MCF 10A (cell line): Measurements from ENCODE around the gene DYRK2. TPM values are rescaled to one million over a fixed set of nuclear protein-coding genes. Genes with fewer than 3 reads are reported as not detected.

Experiments
- Bru-seq: library from RNA; stranded (reverse); fragments of 400-500 nt; gene quantifications from one replicate; lab custom pipeline; 2021; lab: Mats Ljungman, UMichigan
- BruChase-seq, 2 experiments: library from RNA; stranded (reverse); fragments of 400-500 nt; gene quantifications; one replicate each; lab custom pipeline; 2021; lab: Mats Ljungman, UMichigan
- BruUV-seq: library from RNA; stranded (reverse); fragments of 400-500 nt; replicated peaks from 2 replicates; lab custom pipeline; 2021; lab: Mats Ljungman, UMichigan
- CTCF ChIA-PET: fragments of 300-600 bp; sonication (Branson Sonifier 250); formaldehyde crosslinking; extraction: SDS; loops from one replicate; lab custom pipeline; 2021; ENCODE audit warnings: antibody characterized with exemption, inconsistent platforms; lab: Yijun Ruan, JAX
- POLR2A ChIA-PET: fragments of 300-600, 350-650 bp; sonication (Branson Sonifier 250); formaldehyde crosslinking; extraction: SDS; loops from one replicate; lab custom pipeline; 2020; ENCODE audit warnings: antibody characterized with exemption, inconsistent platforms; lab: Yijun Ruan, JAX
- DNase-seq: peaks from one replicate; pipeline ENCODE4 v3.0.0-alpha.2; 2018; ENCODE audit not compliant: unreplicated experiment
- H3K27ac Mint-ChIP-seq: one replicate; pipeline ENCODE4 v1.8.0; 2022; ENCODE audit warnings: mild to moderate bottlenecking, low read depth, mixed read lengths; ENCODE audit not compliant: unreplicated experiment
- H3K27me3 Mint-ChIP-seq: one replicate; pipeline ENCODE4 v1.8.0; 2022; ENCODE audit warnings: mixed read lengths; ENCODE audit not compliant: insufficient read depth, unreplicated experiment
- H3K36me3 Mint-ChIP-seq: one replicate; pipeline ENCODE4 v1.8.0; 2022; ENCODE audit warnings: mild to moderate bottlenecking, moderate library complexity, mixed read lengths; ENCODE audit not compliant: insufficient read depth, unreplicated experiment
- H3K4me1 Mint-ChIP-seq: one replicate; pipeline ENCODE4 v1.8.0; 2022; ENCODE audit warnings: mixed read lengths; ENCODE audit not compliant: insufficient read depth, unreplicated experiment
- H3K4me3 Mint-ChIP-seq: one replicate; pipeline ENCODE4 v1.8.0; 2022; ENCODE audit warnings: mild to moderate bottlenecking, moderate library complexity, mixed read lengths; ENCODE audit not compliant: unreplicated experiment
- H3K9me3 Mint-ChIP-seq: one replicate; pipeline ENCODE4 v1.8.0; 2022; ENCODE audit warnings: mixed read lengths; ENCODE audit not compliant: unreplicated experiment
- CTCF ChIP-seq: fragments of 200-600 bp; IDR thresholded peaks from one replicate; pipeline ENCODE4 v1.8.0; 2022; ENCODE audit warnings: antibody characterized with exemption, mild to moderate bottlenecking; ENCODE audit not compliant: unreplicated experiment
- intact Hi-C: fragments of 100-400 bp; cut with micrococcal nuclease; formaldehyde crosslinking; loops from 2 replicates; pipeline ENCODE4 v1.14.1; 2022
- long read RNA-seq: library from polyadenylated mRNA; stranded (forward); transcript quantifications from one replicate; pipeline ENCODE4 v2.0.0, GENCODE V29; 2022
- total RNA-seq: library from RNA; stranded (reverse); gene quantifications from 2 replicates; pipeline ENCODE4 v1.2.3, GENCODE V29; 2022

Gene DYRK2
- 24.6 and 33.3 TPM in 2 replicates for total RNA-seq
- percentile 92 among the genes with signal in this experiment for Bru-seq, nascent RNA
- percentile 90 among the genes with signal in this experiment for BruChase-seq, experiment 1, labeled RNA remaining after a 6-hour chase
- BruChase-seq, experiment 2, labeled RNA remaining after a 2-hour chase, result percentile 97 among the genes with signal in this experiment
- long read RNA-seq, full-length matches to known transcripts, result 21 of 31 reads
- long read RNA-seq, partial matches to known transcripts, result 2 of 31 reads
- long read RNA-seq, other reads (novel, unspliced or antisense), result 8 of 31 reads

GRCh38 chr12:67648521-67649260, at the start of gene DYRK2:
DYRK2 (plus strand) TSS chr12:67648745; CDS start chr12:67649134, 389 bp downstream.
- peak; percentile 65 for DNase-seq
- Mint-ChIP-seq H3K4me3 (peak within 1 kb of the TSS; percentile 91), H3K27me3 (no peaks in the 10 kb centered on the region), H3K27ac (peak within 1 kb of the TSS; percentile 63), H3K9me3 (peaks cover 7% of the 10 kb centered on the region), H3K4me1 (peaks cover 40% of the 10 kb centered on the region), H3K36me3 (peaks cover 11% of the 10 kb centered on the region)
- ChIA-PET CTCF (interaction anchor here (0.7 to 1.6 kb wide), 3 partner anchors 32 to 294 kb away, joined by 3 to 6 read pairs (median 5); no protein-coding TSS in a partner anchor), POLR2A (interaction anchor here (0.6 to 2.3 kb wide), 13 partner anchors 9 to 303 kb away, joined by 3 to 9 read pairs (median 4); no protein-coding TSS in a partner anchor)
- peak; percentile 7 for TF ChIP-seq CTCF
- BruUV-seq, result no TSS peak
- intact Hi-C loops, result loop anchor here (2.0 kb wide), 1 partner anchor 132 kb away; no protein-coding TSS in a partner anchor

GRCh38 chr12:67599691-67600090, 48.9 kb upstream of the DYRK2 start:
- no peak for DNase-seq
- Mint-ChIP-seq H3K27ac (no peak overlapping the region), H3K4me1 (peaks cover 5% of the 10 kb centered on the region), H3K36me3 (no peaks in the 10 kb centered on the region), H3K9me3 (no peaks in the 10 kb centered on the region), H3K27me3 (no peaks in the 10 kb centered on the region), H3K4me3 (no peak overlapping the region)
- ChIA-PET CTCF (interaction anchor here (0.6 to 1.4 kb wide), 5 partner anchors 11 to 343 kb away, joined by 3 read pairs; no protein-coding TSS in a partner anchor), POLR2A (no interaction called here)
- no TSS peak for BruUV-seq
- no peak for TF ChIP-seq CTCF
- intact Hi-C loops, result no loop called here

GRCh38 chr12:67601126-67601525, 47.4 kb upstream of the DYRK2 start:
- H3K27me3 Mint-ChIP-seq, result no peaks in the 10 kb centered on the region
- no TSS peak for BruUV-seq
- intact Hi-C loops, result no loop called here
- no peak for TF ChIP-seq CTCF
- H3K4me1 Mint-ChIP-seq, result no peaks in the 10 kb centered on the region
- no peak overlapping the region for H3K4me3 Mint-ChIP-seq
- no peak for DNase-seq
- H3K27ac Mint-ChIP-seq, result no peak overlapping the region
- POLR2A ChIA-PET, result no interaction called here
- CTCF ChIA-PET, result no interaction called here
- H3K36me3 Mint-ChIP-seq, result no peaks in the 10 kb centered on the region
- H3K9me3 Mint-ChIP-seq, result no peaks in the 10 kb centered on the region
